GM12878 (cell line): Measurements from ENCODE around the gene MSL3B.

Experiments
- ATAC-seq: fragments of 200-7000 bp; cut with Tn5 transposase; 3 replicates; pipeline ENCODE4 v1.9.1; 2020; ENCODE audit warnings: mild to moderate bottlenecking, moderate library complexity
- BruUV-seq: library from RNA; stranded (reverse); fragments of 400-500 nt; replicated peaks from 2 replicates; lab custom pipeline; 2021; lab: Mats Ljungman, UMichigan
- CTCF ChIA-PET: fragments of 300-600 bp; sonication (Branson Sonifier 250); formaldehyde crosslinking; extraction: SDS; loops from one replicate; lab custom pipeline; 2021; ENCODE audit warnings: inconsistent platforms; lab: Yijun Ruan, JAX
- POLR2A ChIA-PET: fragments of 350-600 bp; formaldehyde crosslinking; extraction: SDS; loops from one replicate; lab custom pipeline; 2021; ENCODE audit warnings: inconsistent platforms; lab: Charles Lee
- RAD21 ChIA-PET: fragments of 300-600 bp; sonication (Branson Sonifier 250); formaldehyde crosslinking; loops from one replicate; lab custom pipeline; 2023; ENCODE audit warnings: antibody characterized with exemption; ENCODE audit not compliant: unreplicated experiment; lab: Charles Lee
- SMC1A ChIA-PET: fragments of 300-600 bp; sonication (Branson Sonifier 250); formaldehyde crosslinking; loops from one replicate; lab custom pipeline; 2023; ENCODE audit not compliant: unreplicated experiment, uncharacterized antibody; lab: Charles Lee
- DNase-seq: peaks from one replicate; pipeline ENCODE4 v3.0.0-alpha.2; 2011; ENCODE audit warnings: low read depth, low spot score
- FAIRE-seq: peaks from 3 replicates; lab custom pipeline; 2011; peaks lifted over from hg19 to GRCh38; lab: Jason Lieb, UNC
- H2AFZ ChIP-seq: 2 replicates; pipeline ENCODE4 v1.6.0; 2011; ENCODE audit warnings: low read depth, low read length, control low read depth; ENCODE audit not compliant: control insufficient read depth
- H3K27ac ChIP-seq: 2 replicates; pipeline ENCODE4 v1.5.1; 2011; ENCODE audit warnings: control low read depth; ENCODE audit not compliant: control insufficient read depth, insufficient read depth
- H3K27me3 ChIP-seq, 2 experiments: replicated peaks in 1 of 2; 2 replicates each; pipeline versions ENCODE4 v1.6.0 to v1.6.1; 2011; ENCODE audit warnings: low read length in 1 of 2; ENCODE audit not compliant: control insufficient read depth in 2 of 2, insufficient read depth in 2 of 2
- H3K36me3 ChIP-seq, 2 experiments: 2 replicates each; pipeline ENCODE4 v1.5.1; 2011; ENCODE audit warnings: low read length in 1 of 2; ENCODE audit not compliant: control insufficient read depth in 2 of 2, insufficient read depth in 2 of 2
- H3K4me1 ChIP-seq: 2 replicates; pipeline ENCODE4 v1.6.1; 2011; ENCODE audit warnings: mild to moderate bottlenecking, low read length, moderate library complexity, mixed read lengths; ENCODE audit not compliant: control insufficient read depth, insufficient read depth
- H3K4me2 ChIP-seq: 2 replicates; pipeline ENCODE4 v1.6.0; 2011; ENCODE audit warnings: control low read depth; ENCODE audit not compliant: control insufficient read depth, insufficient read depth
- H3K4me3 ChIP-seq: fragments of 200-600 bp; sonication (generic); 2 replicates; pipeline ENCODE4 v1.5.1; 2016
- H3K79me2 ChIP-seq: 2 replicates; pipeline ENCODE4 v1.6.0; 2011; ENCODE audit warnings: low read length; ENCODE audit not compliant: control insufficient read depth, insufficient read depth
- H3K9ac ChIP-seq: 2 replicates; pipeline ENCODE4 v1.8.0; 2011; ENCODE audit warnings: low read length, control low read depth, mixed read lengths; ENCODE audit not compliant: control insufficient read depth, insufficient read depth
- H3K9me3 ChIP-seq: replicated peaks from 3 replicates; pipeline ENCODE4 v1.5.1; 2011; ENCODE audit warnings: mild to moderate bottlenecking, low read length; ENCODE audit not compliant: control insufficient read depth, insufficient read depth
- H4K20me1 ChIP-seq: 2 replicates; pipeline ENCODE4 v1.6.0; 2011; ENCODE audit not compliant: control insufficient read depth, insufficient read depth
- BCL11A ChIP-seq: IDR thresholded peaks from 2 replicates; pipeline ENCODE4 v1.6.1; 2011; ENCODE audit warnings: low read depth, low read length
- CBX5 ChIP-seq: sonication (generic); IDR thresholded peaks from 2 replicates; pipeline ENCODE4 v1.6.1; 2016; ENCODE audit warnings: low read depth, moderate library complexity, mild to moderate bottlenecking, inconsistent platforms
- CHD4 ChIP-seq: fragments of 200-600 bp; sonication (generic); IDR thresholded peaks from 2 replicates; pipeline ENCODE4 v1.6.1; 2016; ENCODE audit warnings: mild to moderate bottlenecking
- EED ChIP-seq: sonication (generic); IDR thresholded peaks from 2 replicates; pipeline ENCODE4 v1.6.1; 2016; ENCODE audit warnings: antibody characterized with exemption, low read depth
- IRF5 ChIP-seq: fragments of 450-650 bp; IDR thresholded peaks from 2 replicates; pipeline ENCODE4 v1.6.1; 2017; ENCODE audit warnings: borderline replicate concordance
- JUNB ChIP-seq: IDR thresholded peaks from 2 replicates; pipeline ENCODE4 v1.6.1; 2016; ENCODE audit warnings: antibody characterized with exemption, mild to moderate bottlenecking
- KDM1A ChIP-seq: fragments of 200-600 bp; sonication (generic); IDR thresholded peaks from 2 replicates; pipeline ENCODE4 v1.6.1; 2016; ENCODE audit warnings: borderline replicate concordance
- MYB ChIP-seq: fragments of 150-350 bp; IDR thresholded peaks from 2 replicates; pipeline ENCODE4 v1.6.1; 2014; ENCODE audit warnings: mild to moderate bottlenecking, low read depth, low read length, borderline replicate concordance
- POLR2A ChIP-seq: IDR thresholded peaks from 2 replicates; pipeline ENCODE4 v1.6.1; 2011; ENCODE audit warnings: low read depth, mild to moderate bottlenecking, low read length
- RELA ChIP-seq: fragments of 450-650 bp; IDR thresholded peaks from 2 replicates; pipeline ENCODE4 v1.8.0; 2014; ENCODE audit warnings: borderline replicate concordance; ENCODE audit not compliant: partially characterized antibody
- SMC3 ChIP-seq: IDR thresholded peaks from 2 replicates; pipeline ENCODE4 v1.6.1; 2011; ENCODE audit warnings: low read length, improper control_type of control experiment, borderline replicate concordance
- STAT1 ChIP-seq: fragments of 450-650 bp; conservative IDR thresholded peaks from 2 replicates; pipeline ENCODE4 v1.6.1; 2014; ENCODE audit warnings: antibody characterized with exemption, mild to moderate bottlenecking
- TCF3 ChIP-seq: IDR thresholded peaks from 2 replicates; pipeline ENCODE4 v1.6.1; 2012; ENCODE audit warnings: low read depth, mild to moderate bottlenecking, low read length, borderline replicate concordance; ENCODE audit not compliant: insufficient read depth
- WGBS: methylation state at CpG from one replicate; pipeline ENCODE4 v1.1.6; 2016; ENCODE audit warnings: low lambda C conversion rate; ENCODE audit not compliant: insufficient replicate concordance, insufficient coverage; ENCODE audit errors: missing lambda C conversion rate; 5-methylcytosine and 5-hydroxymethylcytosine counted together
- in situ Hi-C: fragments of 300-500 bp; cut with MboI; formaldehyde crosslinking; loops from 9 replicates; pipeline ENCODE4 v1.14.3; 2018; ENCODE audit warnings: mixed read lengths
- intact Hi-C: fragments of 100-400 bp; cut with micrococcal nuclease; formaldehyde crosslinking; loops from one replicate; pipeline ENCODE4 v1.14.2; 2022; ENCODE audit not compliant: unreplicated experiment
- TF ChIP-seq, protein P1 (sequence below): fragments of 450-650 bp; IDR thresholded peaks from 2 replicates; pipeline ENCODE4 v1.6.1; 2018; ENCODE audit warnings: borderline replicate concordance, mild to moderate bottlenecking; ENCODE audit not compliant: partially characterized antibody
- TF ChIP-seq, protein P2 (sequence below): fragments of 450-650 bp; IDR thresholded peaks from 2 replicates; pipeline ENCODE4 v1.6.1; 2016; ENCODE audit warnings: mild to moderate bottlenecking

The MSL3B gene

GRCh38 chr2:233815861-233816260 is 52.3 kb downstream of the MSL3B start:
- Histone ChIP-seq H2AFZ (no peak overlapping the region), H3K27ac (no peak overlapping the region), H3K4me2 (no peak overlapping the region), H3K27me3 (no peaks in the 10 kb centered on the region; a peak in 3 of 4 replicates), H4K20me1 (no peaks in the 10 kb centered on the region), H3K79me2 (no peaks in the 10 kb centered on the region), H3K9ac (no peak overlapping the region), H3K4me3 (no peak overlapping the region), H3K4me1 (no peaks in the 10 kb centered on the region), H3K9me3 (no peaks in the 10 kb centered on the region), H3K36me3 (no peaks in the 10 kb centered on the region)
- CTCF ChIA-PET = no interaction called here
- intact Hi-C loops = no loop called here
- DNase-seq (no peak), FAIRE-seq (no peak), ATAC-seq (no peak)
- POLR2A ChIA-PET = no interaction called here
- BruUV-seq = no TSS peak
- SMC1A ChIA-PET = no interaction called here
- in situ Hi-C loops = no loop called here
- TF ChIP-seq BCL11A (no peak), CHD4 (no peak), POLR2A (no peak), IRF5 (no peak), EED (no peak), JUNB (no peak), KDM1A (no peak), MYB (no peak), RELA (no peak), CBX5 (no peak), TCF3 (no peak), STAT1 (no peak), SMC3 (no peak)
- TF ChIP-seq, protein P1, sequence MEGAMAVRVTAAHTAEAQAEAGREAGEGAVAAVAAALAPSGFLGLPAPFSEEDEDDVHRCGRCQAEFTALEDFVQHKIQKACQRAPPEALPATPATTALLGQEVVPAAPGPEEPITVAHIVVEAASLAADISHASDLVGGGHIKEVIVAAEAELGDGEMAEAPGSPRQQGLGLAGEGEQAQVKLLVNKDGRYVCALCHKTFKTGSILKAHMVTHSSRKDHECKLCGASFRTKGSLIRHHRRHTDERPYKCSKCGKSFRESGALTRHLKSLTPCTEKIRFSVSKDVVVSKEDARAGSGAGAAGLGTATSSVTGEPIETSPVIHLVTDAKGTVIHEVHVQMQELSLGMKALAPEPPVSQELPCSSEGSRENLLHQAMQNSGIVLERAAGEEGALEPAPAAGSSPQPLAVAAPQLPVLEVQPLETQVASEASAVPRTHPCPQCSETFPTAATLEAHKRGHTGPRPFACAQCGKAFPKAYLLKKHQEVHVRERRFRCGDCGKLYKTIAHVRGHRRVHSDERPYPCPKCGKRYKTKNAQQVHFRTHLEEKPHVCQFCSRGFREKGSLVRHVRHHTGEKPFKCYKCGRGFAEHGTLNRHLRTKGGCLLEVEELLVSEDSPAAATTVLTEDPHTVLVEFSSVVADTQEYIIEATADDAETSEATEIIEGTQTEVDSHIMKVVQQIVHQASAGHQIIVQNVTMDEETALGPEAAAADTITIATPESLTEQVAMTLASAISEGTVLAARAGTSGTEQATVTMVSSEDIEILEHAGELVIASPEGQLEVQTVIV = no peak
- TF ChIP-seq, protein P2, sequence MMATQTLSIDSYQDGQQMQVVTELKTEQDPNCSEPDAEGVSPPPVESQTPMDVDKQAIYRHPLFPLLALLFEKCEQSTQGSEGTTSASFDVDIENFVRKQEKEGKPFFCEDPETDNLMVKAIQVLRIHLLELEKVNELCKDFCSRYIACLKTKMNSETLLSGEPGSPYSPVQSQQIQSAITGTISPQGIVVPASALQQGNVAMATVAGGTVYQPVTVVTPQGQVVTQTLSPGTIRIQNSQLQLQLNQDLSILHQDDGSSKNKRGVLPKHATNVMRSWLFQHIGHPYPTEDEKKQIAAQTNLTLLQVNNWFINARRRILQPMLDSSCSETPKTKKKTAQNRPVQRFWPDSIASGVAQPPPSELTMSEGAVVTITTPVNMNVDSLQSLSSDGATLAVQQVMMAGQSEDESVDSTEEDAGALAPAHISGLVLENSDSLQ = no peak
- WGBS = 46% methylated on average over 6 of the region's 6 CpGs
- RAD21 ChIA-PET = no interaction called here
